HepG2 (cell line): Measurements from ENCODE around the gene TPM2. TPM values are rescaled to one million over a fixed set of nuclear protein-coding genes. Genes with fewer than 3 reads are reported as not detected.

ENCODE experiments used
- ELF4 ChIP-seq: sonication (generic); formaldehyde crosslinking; IDR thresholded peaks from 2 replicates; pipeline ENCODE4 v1.5.0; 2020; ENCODE audit warnings: missing genetic modification reagents, mild to moderate bottlenecking, moderate library complexity, borderline replicate concordance
- FOXK1 ChIP-seq: sonication (generic); formaldehyde crosslinking; IDR thresholded peaks from 2 replicates; pipeline ENCODE4 v1.4.0; 2020; ENCODE audit warnings: low read depth, missing genetic modification reagents, borderline replicate concordance
- NFRKB ChIP-seq: fragments of 450-650 bp; IDR thresholded peaks from 2 replicates; pipeline ENCODE4 v1.6.1; 2017
- PBX3 ChIP-seq: sonication (generic); formaldehyde crosslinking; IDR thresholded peaks from 2 replicates; pipeline ENCODE4 v1.8.1; 2023; ENCODE audit warnings: missing genetic modification reagents, inconsistent platforms, borderline replicate concordance
- PHF8 ChIP-seq: sonication (generic); formaldehyde crosslinking; IDR thresholded peaks from 2 replicates; pipeline ENCODE4 v1.5.0; 2020; ENCODE audit warnings: missing genetic modification reagents
- POLR2AphosphoS5 ChIP-seq: IDR thresholded peaks from 2 replicates; pipeline ENCODE4 v1.6.1; 2012; ENCODE audit warnings: low read depth, low read length
- REXO4 ChIP-seq: sonication (generic); formaldehyde crosslinking; IDR thresholded peaks from 2 replicates; pipeline ENCODE4 v1.8.0; 2022; ENCODE audit warnings: missing genetic modification reagents, mild to moderate bottlenecking, borderline replicate concordance
- RXRA ChIP-seq: sonication (generic); formaldehyde crosslinking; IDR thresholded peaks from 2 replicates; pipeline ENCODE4 v1.5.1; 2020; ENCODE audit warnings: missing genetic modification reagents
- TCF7 ChIP-seq: sonication (generic); IDR thresholded peaks from 2 replicates; pipeline ENCODE4 v1.6.1; 2016; ENCODE audit warnings: antibody characterized with exemption, low read depth
- ZBTB42 ChIP-seq: sonication (generic); formaldehyde crosslinking; IDR thresholded peaks from 2 replicates; pipeline ENCODE4 v1.5.0; 2020; ENCODE audit warnings: mild to moderate bottlenecking, missing genetic modification reagents
- ZNF362 ChIP-seq: sonication (generic); formaldehyde crosslinking; IDR thresholded peaks from 2 replicates; pipeline ENCODE4 v1.4.0; 2020; ENCODE audit warnings: missing genetic modification reagents, mild to moderate bottlenecking, borderline replicate concordance
- ZNF598 ChIP-seq: sonication (generic); formaldehyde crosslinking; IDR thresholded peaks from 2 replicates; pipeline ENCODE4 v1.5.1; 2020; ENCODE audit warnings: mild to moderate bottlenecking, missing genetic modification reagents, borderline replicate concordance
- ZNF609 ChIP-seq: sonication (generic); formaldehyde crosslinking; IDR thresholded peaks from 2 replicates; pipeline ENCODE4 v1.4.0; 2020; ENCODE audit warnings: mild to moderate bottlenecking, missing genetic modification reagents, borderline replicate concordance
- ZNF703 ChIP-seq: sonication (generic); formaldehyde crosslinking; IDR thresholded peaks from 2 replicates; pipeline ENCODE4 v1.5.1; 2020; ENCODE audit warnings: missing genetic modification reagents, mild to moderate bottlenecking, moderate library complexity, borderline replicate concordance
- polyA plus RNA-seq, 8 experiments: library from polyadenylated mRNA; depleted of rRNA in 3 of 8; stranded (reverse) in 7 of 8; unstranded in 1 of 8; fragments of >200 nt; fragmentation: Illumina TruSeq in 4 of 8; extraction: Trizol in 4 of 8; gene quantifications; 2 replicates each; pipeline versions ENCODE4 v1.2.1 to v1.2.3, GENCODE V29; 2011 to 2016; ENCODE audit warnings: low read depth in 4 of 8, missing spikeins in 1 of 8, mixed read lengths in 1 of 8; ENCODE audit not compliant: insufficient read depth in 1 of 8
- total RNA-seq, 5 experiments: library from RNA; depleted of rRNA; stranded (reverse); fragments of >200 nt; fragmentation: Illumina TruSeq; extraction: Trizol; gene quantifications; 2 replicates each; pipeline ENCODE4 v1.2.3, GENCODE V29; 2016; ENCODE audit warnings: low read depth in 1 of 5
- TF ChIP-seq, protein P1 (sequence below): sonication (generic); formaldehyde crosslinking; IDR thresholded peaks from 2 replicates; pipeline ENCODE4 v1.5.0; 2020; ENCODE audit warnings: mild to moderate bottlenecking, missing genetic modification reagents, moderate library complexity
- TF ChIP-seq, protein P2 (sequence below): sonication (generic); formaldehyde crosslinking; IDR thresholded peaks from 2 replicates; pipeline ENCODE4 v1.8.0; 2022; ENCODE audit warnings: missing genetic modification reagents, mild to moderate bottlenecking, inconsistent platforms, borderline replicate concordance

The TPM2 gene
- total and polyA plus RNA-seq, 2 of the 13 experiments (the other 11 are each of a cell fraction or from before 2014, with no cell fraction given) = 3.1 to 10.7 TPM

DNA sequence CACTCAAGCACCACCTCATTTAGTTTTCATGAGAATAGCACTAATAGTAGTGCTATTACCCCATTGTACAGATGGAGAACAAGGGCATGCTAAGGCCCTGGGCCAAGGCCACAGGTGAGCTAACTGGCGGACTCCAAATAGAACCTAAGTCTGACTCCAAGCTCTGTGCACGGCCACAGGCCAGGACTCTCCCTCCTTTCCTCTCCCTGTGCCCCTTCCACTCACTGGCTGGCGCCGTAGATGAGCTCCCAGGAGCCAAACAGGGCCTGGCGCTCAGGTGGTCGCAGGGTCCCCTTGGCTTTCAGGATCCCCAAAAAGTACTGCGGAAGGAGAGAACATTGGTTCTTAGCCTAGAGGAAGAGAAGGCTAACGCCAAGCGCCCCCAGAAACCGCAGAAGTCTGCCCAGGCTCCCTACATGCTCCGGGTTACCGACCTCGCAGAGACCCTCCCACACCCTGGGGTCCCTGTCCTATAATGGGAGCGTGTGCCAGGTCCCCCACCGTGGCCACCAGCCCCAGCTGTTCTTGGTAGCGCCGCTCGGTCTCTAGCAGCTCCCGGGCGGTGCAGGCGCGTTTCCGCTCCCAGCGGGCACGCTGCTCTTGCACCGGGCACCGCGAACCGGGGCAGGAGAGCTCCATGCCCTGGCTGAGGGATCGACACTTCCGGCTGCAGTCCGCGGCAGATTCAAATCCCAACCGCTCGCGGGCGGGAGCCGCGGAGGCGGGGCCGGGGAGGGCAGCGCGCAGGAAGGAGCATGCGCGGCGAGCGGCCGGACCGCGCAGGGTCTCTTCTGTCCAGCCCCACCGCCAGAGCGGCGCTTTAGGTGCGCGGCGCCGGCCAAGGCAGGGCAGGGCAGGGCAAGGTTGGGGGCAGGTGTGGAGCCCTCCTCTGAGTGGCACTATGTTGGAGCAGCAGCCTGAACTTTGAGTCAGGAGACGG is 24.9 kb downstream of the TPM2 start, which contains the start of gene ARHGEF39 (continued):
- TF ChIP-seq ZNF609 (CRISPR knock-in tag) (0 out of 2 replicates have a peak, but pooled peaks have one; percentile 37), FOXK1 (no peak), REXO4 (CRISPR knock-in tag) (peak; percentile 85; the same call in 1 of the 2 replicates), RXRA (peak; percentile 60; the same call in 1 of the 2 replicates), NFRKB (no peak), ELF4 (CRISPR knock-in tag) (no peak), POLR2AphosphoS5 (peak; percentile 73), ZNF598 (CRISPR knock-in tag) (peak; percentile 67; the same call in 1 of the 2 replicates), PHF8 (peak; percentile 85), TCF7 (no peak), PBX3 (CRISPR knock-in tag) (no peak; the same call in 1 of the 2 replicates), ZBTB42 (CRISPR knock-in tag) (0 out of 2 replicates have a peak, but pooled peaks have one; percentile 63), ZNF362 (no peak), ZNF703 (peak; percentile 40; the same call in 1 of the 2 replicates)
- TF ChIP-seq, protein P1, sequence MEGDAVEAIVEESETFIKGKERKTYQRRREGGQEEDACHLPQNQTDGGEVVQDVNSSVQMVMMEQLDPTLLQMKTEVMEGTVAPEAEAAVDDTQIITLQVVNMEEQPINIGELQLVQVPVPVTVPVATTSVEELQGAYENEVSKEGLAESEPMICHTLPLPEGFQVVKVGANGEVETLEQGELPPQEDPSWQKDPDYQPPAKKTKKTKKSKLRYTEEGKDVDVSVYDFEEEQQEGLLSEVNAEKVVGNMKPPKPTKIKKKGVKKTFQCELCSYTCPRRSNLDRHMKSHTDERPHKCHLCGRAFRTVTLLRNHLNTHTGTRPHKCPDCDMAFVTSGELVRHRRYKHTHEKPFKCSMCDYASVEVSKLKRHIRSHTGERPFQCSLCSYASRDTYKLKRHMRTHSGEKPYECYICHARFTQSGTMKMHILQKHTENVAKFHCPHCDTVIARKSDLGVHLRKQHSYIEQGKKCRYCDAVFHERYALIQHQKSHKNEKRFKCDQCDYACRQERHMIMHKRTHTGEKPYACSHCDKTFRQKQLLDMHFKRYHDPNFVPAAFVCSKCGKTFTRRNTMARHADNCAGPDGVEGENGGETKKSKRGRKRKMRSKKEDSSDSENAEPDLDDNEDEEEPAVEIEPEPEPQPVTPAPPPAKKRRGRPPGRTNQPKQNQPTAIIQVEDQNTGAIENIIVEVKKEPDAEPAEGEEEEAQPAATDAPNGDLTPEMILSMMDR (CRISPR knock-in tag) = peak; percentile 84
- TF ChIP-seq, protein P2, sequence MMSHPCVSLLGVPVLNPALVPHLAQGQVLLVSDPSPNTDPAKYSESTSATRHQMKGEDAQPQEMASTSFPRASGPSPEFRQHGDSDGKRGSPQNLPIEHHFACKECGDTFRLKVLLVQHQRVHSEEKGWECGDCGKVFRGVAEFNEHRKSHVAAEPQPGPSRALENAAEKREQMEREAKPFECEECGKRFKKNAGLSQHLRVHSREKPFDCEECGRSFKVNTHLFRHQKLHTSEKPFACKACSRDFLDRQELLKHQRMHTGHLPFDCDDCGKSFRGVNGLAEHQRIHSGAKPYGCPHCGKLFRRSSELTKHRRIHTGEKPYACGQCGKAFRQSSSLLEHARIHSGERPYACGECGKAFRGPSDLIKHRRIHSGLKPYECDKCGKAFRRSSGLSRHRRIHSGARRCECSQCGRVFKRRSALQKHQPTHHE (CRISPR knock-in tag) = peak; percentile 59; the same call in 1 of the 2 replicates
